Measurements from ENCODE around the gene CYB5R3.
"Not testable (repeated sequence)": the region's sequence is repeated elsewhere in the genome, so short reads cannot be mapped to it uniquely, and the experiment has no call there.

CYB5R3 gene

GRCh38 chr22:42678894-42679293 is 29.7 kb upstream of the CYB5R3 start:
- DNase-seq, result no peak

DNA sequence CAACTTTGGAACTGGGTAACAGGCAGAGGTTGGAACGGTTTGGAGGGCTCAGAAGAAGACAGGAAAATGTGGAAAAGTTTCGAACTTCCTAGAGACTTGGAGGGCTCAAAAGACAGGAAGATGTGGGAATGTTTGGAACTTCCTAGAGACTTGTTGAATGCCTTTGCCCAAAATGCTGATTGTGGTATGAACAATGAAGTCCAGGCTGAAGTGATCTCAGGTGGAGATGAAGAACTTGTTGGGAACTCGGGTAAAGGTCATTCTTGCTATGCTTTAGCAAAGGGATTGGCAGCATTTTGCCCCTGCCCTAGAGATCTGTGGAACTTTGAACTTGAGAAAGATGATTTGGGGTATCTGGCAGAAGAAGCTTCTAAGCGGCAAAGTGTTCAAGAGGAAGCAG is 28.7 kb upstream of the CYB5R3 start:
- DNase-seq, result not testable (repeated sequence)

GRCh38 chr22:42676059-42676607 is 26.9 kb upstream of the CYB5R3 start:
- DNase-seq, result no peak

- no peak for DNase-seq
These were observed 24.8 kb upstream of the CYB5R3 start for GRCh38 chr22:42673898-42674401.

DNA sequence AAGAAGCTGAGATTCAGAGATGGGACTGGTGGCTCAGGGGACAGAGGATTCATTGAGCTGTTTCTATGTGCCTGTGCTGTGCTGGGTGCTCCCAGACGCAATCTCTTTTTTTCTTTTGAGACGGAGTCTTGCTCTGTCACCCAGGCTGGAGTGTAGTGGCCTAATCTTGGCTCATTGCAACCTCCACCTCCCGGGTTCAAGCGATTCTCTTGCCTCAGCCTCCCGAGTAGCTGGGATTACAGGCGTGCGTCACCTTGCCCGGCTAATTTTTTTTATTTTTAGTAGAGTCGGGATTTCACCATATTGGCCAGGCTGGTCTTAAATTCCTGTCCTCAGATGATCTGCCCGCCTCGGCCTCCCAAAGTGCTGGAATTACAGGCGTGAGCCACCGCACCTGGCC is 23.9 kb upstream of the CYB5R3 start:
- DNase-seq, result not testable (repeated sequence)

GRCh38 chr22:42670921-42671709 is 21.9 kb upstream of the CYB5R3 start:
- no peak for DNase-seq

- DNase-seq, result no peak
These were observed 20.9 kb upstream of the CYB5R3 start for GRCh38 chr22:42670046-42670445.

DNA sequence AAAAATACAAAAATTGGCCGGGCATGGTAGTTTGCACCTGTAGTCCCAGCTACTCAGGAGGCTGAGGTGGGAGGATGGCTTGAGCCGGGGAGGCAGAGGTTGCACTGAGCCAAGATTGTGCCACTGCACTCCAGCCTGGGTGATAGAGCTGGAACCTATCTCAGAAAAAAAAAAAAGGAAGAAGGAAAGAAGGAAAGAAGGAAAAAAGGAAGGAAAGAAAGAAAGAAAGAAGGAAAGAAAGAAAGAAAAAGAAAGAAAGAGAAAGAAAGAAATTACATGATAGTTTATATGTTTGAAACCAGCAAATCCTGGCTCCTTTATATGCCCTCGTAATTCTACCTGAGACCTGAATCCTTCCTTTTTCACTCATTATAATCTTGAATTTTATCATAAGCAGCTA is 17.2 kb upstream of the CYB5R3 start:
- not testable (repeated sequence) for DNase-seq

- DNase-seq, result no peak
These were observed 16.0 kb upstream of the CYB5R3 start for GRCh38 chr22:42664976-42665831.

GRCh38 chr22:42661985-42662831 is 13.0 kb upstream of the CYB5R3 start:
- DNase-seq, result peak; percentile 87

- no peak for DNase-seq
These were observed 7.4 kb upstream of the CYB5R3 start for GRCh38 chr22:42656578-42656977.

- DNase-seq, result no peak
These were observed 6.5 kb upstream of the CYB5R3 start for GRCh38 chr22:42655693-42656092.

GRCh38 chr22:42654436-42655073 is 5.4 kb upstream of the CYB5R3 start:
- DNase-seq, result no peak

- no peak for DNase-seq
These were observed 4.8 kb upstream of the CYB5R3 start for GRCh38 chr22:42653999-42654398.

- no peak for DNase-seq
These were observed 1.9 kb upstream of the CYB5R3 start for GRCh38 chr22:42651134-42651533.

GRCh38 chr22:42648368-42649245 is 585 bp downstream of the CYB5R3 start:
- peak; percentile 9 for DNase-seq

GRCh38 chr22:42648017-42648367 is 1.2 kb downstream of the CYB5R3 start:
- no peak for DNase-seq

DNA sequence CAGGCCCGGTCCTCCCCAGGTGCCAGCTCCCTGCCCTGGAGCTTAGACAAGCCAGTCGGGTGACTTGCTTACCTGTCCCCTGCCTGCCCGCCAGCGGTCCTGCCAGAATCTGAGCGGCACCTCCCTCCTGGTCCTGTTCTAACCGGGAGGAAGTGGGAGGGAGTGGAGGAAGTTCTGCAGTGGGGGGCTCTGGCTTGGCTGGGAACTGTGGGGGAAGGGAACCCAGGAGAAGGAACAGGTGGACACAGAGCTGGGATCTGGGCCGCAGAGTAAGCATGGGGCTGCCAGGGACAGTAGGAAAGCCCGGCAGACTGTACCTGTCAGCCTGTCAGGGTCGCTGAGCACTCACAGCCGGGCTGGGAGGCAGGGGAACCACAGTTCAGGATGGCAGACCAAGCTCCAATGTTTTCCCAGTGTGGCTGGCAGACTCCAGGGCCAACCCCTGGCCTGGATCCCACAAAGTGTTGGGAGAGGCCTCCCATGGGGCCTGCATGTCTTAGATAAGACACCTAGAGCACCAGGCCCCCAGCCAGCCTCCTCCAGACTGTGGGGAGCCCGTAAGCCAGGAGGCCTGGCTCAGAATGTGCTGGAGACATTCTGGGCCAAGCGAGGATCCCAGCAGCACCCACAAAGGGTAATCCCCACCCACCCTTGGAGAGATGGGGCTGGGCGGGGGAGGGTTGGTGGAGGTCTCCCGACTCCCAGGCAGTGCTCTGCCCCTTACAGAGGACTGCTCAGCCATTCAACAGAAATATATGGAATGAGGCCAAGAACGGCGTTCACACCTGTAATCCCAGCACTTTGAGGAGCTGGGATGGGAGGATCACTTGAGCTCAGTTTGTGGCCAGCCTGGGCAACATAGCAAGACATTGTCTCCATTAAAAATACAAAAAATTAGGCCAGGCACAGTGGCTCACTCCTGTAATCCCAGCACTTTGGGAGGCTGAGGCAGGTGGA is 2.3 kb downstream of the CYB5R3 start:
- DNase-seq, result no peak

DNA sequence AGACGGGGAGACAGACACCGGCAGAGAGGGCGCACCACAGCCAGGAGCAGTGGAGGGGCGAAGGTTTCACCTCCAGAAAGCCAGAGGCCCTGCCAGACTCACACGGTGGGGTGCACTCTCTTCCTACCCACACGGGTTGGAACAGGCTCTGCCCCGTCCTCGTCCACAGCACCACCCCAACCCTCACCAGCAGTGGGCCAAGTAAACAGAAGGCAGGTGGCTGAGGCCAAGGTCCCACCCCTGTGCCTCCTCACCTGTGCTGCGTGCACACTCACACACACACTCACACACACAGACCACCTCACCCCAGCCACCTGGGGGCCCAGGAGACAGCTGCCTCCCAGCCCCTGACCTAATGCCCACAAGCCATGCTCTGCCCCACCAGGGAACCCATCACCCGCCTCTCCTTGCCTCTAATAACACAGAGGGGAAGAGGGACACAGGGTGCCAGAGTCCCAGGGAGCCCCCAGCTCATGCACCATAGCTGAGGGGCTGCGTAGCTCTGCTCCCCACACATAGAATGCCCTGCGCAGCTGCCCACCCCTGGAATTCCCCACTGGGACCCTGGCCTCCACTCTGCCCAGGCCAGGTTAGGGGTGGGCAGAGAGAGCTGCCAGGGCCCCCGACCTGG is 3.1 kb downstream of the CYB5R3 start:
- no peak for DNase-seq

Data from T-helper 9 cell (primary cell).